GM18498 (cell line): ENCODE data around the gene ZFYVE19.
A peak's percentile ranks its signal among the peaks of the same experiment; 100 is the strongest.

Source experiments
- ATAC-seq: cut with Tn5 transposase; IDR thresholded peaks from one replicate; pipeline ENCODE4 v1.9.1; 2021; ENCODE audit warnings: mild to moderate bottlenecking, moderate library complexity; ENCODE audit not compliant: unreplicated experiment

Gene ZFYVE19

DNA sequence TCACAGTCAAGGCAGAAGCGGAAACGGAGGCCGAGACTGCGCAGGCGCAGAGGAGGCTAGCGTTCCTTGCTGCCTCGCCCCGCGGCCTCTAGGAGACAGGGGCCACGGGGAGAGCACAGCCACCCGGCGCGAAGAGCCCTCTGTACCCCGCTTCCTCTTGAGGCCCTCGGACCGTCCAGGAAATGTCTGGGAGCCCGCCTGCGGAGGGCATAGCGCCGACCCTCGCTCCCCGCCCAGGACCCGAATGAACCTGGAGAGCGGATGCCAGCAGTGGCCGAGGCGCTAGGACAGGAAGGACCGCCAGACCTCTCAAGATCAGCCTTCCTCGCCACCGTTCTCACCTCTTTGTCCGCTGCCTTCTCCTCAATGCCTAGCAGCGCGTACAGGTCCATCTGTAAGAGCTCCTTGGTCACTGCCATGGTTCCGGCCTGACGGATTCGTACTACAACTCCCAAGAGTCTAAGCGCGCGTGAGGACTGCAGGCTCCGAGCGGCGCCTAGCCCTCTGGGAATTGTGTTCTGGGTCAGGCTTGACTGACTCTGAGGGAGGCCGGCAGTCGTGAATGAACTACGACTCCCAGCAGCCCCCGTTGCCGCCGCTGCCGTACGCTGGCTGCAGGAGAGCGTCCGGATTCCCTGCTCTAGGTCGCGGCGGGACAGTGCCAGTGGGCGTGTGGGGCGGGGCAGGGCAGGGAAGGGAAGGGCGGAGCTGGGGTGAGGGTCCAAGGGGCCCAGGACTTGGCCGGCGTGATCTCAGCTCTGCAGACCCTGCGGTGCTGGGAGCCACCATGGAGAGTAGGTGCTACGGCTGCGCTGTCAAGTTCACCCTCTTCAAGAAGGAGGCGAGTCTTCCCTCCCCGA, at the start of gene ZFYVE19, which contains the start of gene DNAJC17:
TSS of gene ZFYVE19 (plus strand) at position 62 of the 860 bp plus-strand sequence. CDS start at position 563, 501 bp downstream.
TSS of gene DNAJC17 (minus strand) at position 446 of the 860 bp plus-strand sequence. CDS start at position 419, 27 bp downstream.
- peak; percentile 94 for ATAC-seq

- ATAC-seq, result no peak
These were observed 46.9 kb upstream of the ZFYVE19 start for GRCh38 chr15:40759961-40760360.

DNA sequence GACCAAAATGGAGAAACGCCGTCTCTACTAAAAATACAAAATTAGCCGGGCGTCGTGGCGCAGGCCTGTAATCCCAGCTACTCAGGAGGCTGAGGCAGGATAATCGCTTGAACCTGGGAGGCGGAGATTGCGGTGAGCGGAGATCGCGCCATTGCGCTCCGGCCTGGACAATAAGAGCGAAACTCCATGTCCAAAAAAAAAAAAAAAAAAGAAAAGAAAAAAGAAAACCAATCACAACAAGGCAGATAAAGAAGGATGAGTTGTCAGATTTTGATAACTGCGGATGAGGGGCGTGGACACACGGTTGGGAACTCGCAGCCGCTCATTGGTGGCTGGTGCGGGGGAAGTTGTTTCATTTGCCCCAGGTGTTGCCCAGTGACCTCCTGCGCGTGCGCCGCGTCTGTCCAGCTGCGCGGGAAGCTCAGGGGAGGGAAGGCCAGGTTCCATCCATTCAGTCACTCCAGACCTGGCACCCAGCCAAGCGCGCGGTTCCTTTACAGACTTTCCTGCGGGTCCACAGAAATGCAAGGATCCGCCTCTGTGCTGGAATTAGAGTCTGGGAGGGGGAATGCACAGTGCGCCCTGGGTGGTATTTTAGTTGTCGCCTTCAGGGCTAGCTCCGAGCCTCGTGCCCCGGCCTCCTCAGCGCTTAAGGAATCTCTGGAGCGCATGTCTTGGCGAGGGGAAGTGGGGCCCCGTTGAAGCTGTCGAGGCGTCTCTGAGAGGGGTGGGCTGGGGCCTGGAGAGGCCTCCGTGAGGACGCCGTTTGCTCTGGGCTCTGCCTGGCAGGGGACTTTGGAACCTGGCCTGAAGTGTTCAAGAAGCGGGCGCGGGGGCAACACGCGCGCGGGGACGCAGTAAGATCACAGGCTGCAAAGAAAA, 43.7 kb upstream of the ZFYVE19 start:
- ATAC-seq, result no peak

DNA sequence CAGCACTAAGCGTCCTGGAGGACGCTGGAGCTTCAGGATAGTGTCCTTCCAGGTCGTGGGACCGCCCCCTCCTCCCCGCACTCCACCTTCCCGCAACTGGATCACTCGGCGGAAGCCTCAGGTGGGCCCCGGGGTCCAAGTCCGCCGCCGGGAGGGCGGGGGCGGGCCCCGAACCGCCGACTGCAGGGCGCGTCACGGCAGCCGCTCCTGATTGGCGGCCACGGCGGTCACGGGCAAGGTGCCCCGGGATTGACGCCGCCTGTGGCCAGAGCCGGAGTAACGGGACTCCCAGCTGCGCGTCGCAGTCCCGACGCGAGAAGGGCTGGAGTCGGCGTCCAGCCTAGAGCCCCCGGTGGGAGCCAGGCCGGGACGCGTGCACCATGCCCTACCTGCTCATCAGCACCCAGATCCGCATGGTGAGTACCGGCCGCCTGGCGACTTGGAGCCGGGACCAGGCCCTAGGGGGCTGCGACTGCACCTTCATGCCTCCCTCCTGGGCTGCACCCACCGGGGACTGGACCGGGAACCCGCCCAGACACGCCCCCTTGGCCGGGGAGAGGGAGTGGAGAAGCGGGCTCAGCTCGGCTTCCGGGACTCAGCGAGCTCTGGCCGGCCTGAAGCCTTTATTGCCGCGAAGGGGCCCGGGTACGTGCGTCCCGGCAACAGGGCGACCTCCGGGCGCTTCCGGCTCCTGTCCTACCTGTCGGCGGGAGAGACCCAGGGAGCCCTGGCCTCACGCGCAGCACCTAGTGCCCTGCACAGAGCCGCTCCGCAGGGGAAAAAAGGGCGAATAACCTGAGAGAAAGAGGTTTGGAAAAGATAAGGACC, 42.9 kb upstream of the ZFYVE19 start, which contains the start of gene GCHFR:
TSS of gene GCHFR (plus strand) at position 268 of the 828 bp plus-strand sequence. CDS start at position 381, 113 bp downstream.
- ATAC-seq, result peak; percentile 62

DNA sequence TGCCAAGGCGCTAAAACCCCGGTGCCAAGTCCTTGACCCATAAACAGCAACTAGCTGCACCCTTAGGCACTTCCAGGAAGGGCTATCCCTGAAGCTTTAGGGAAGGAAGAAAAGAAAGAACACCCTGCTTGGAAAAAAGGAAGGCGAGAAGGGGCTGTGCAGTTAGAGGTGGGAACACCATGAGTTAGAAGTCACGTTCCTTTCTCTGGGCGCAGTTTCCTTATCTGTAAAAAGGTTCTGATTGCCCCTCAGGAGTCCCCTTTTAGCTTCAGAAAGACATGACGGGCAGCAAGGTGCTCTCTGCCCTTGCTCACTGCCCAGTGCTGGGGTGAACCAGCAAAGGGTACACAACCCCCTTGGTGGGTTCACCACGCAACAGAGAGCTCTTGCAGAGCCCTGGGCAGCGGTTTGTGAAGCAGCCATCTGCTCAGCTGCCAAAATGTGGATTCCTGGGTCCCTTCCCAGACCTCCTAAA, 42.2 kb upstream of the ZFYVE19 start:
- no peak for ATAC-seq

- no peak for ATAC-seq
These were observed 40.6 kb upstream of the ZFYVE19 start for GRCh38 chr15:40766194-40766815.

DNA sequence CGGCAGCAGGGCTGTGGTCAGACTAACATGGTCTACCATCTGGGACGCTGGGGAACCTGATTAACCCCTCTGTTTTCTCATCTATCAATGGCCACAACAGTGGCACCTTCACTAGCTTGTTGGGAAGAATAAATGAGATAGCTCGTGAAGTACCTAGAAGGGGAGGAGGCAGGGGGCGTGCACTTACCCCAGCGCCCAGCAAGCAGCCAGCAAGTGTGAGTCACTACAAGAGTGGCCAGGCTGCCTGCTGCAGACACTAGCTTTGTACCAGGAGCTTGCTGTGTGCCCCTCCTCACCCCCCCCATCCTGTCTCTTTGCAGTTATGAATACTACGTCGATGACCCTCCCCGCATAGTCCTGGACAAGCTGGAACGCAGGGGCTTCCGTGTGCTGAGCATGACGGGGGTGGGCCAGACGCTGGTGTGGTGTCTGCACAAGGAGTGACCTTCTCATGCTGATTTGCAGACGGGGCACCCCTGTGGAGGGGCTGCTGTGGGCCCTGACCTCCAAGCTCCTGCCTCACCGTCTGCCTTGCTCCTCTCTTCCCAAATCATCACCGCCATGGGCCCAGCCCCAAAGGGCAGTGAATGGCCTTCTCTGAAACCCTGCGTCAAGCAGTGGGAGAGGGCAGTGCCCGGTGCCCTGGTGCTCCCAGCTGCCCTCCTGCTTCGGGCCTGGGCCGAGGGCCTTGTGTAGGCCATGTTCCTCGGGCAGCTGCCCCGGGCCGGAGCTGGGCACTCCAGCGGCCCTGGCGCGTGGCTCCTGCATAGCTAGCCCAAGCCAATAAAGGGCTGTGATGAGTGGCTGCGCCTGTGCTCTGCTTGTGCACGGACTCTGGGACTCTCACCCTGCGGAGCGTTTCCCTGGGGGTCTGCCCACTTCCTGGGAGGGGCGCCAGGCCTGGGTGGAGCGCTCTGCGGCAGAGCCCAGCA, 39.7 kb upstream of the ZFYVE19 start:
- ATAC-seq, result no peak

DNA sequence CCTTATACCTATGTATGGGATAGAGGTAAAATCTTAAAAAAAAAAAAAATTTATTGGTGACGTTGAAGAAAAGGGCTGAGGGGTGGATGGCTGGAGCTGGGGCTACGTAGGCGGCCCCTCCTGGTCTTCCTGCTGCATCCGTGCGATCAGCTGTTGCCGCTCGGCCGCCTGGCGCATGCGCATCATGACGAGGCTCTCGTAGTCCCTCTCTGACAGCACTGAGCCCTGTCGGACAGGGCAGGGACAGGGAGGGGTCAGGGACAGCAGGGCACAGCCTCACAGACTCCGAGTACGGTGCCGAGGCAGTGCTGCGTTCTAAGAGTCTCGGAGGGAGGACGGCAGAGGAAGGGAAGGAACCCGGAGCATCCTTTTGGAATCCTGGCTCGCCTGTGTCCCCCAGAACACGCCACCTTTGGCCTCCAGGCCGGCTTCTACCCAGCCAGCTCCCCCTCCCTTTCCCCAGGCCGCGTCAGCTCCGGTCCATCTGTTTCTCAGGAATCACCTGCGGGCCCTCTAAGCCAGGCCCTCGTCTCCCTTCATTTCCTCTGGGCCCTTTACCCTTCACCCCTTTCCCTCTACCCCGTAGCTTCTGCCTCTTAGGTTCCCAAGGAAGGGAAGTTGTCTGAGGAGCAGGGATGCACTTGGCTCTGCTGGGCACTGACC, 38.9 kb upstream of the ZFYVE19 start:
- ATAC-seq, result no peak

DNA sequence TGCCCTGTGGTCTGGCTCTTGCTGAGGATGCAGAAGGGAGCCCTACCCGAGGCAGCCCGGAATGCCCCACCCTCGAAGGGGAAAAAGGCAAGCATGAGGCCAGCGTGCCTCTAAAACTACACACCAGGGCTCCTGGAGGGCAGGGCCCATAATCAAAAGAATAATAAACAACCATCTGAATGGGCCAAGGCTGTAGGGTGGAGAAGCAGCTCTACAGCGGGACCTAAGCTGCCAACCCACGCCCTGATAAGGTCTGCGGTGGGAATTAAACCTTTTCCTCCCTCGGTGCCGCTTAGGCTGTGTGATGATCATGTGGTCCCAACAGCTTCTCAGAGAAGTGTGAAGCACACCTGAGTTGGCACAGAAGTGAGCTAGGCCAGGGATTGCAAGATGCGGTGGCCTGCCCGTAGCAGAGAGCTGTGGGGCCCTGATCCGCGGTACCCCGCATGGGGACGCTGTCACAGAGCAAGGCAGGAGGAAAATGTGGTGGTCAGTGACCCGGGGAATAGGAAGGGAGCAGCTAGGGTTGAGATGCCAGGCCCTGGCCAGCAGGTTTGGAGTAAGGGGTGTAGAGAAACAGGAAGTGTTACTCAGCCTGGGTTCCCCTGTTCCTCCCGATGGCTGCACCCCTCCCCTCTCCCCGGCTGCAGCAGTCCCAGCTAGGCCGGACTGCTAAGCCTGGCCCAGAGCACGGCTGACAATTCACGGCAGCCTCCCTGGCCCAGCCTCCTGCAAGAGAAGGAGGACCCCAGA, 38.2 kb upstream of the ZFYVE19 start:
- no peak for ATAC-seq

DNA sequence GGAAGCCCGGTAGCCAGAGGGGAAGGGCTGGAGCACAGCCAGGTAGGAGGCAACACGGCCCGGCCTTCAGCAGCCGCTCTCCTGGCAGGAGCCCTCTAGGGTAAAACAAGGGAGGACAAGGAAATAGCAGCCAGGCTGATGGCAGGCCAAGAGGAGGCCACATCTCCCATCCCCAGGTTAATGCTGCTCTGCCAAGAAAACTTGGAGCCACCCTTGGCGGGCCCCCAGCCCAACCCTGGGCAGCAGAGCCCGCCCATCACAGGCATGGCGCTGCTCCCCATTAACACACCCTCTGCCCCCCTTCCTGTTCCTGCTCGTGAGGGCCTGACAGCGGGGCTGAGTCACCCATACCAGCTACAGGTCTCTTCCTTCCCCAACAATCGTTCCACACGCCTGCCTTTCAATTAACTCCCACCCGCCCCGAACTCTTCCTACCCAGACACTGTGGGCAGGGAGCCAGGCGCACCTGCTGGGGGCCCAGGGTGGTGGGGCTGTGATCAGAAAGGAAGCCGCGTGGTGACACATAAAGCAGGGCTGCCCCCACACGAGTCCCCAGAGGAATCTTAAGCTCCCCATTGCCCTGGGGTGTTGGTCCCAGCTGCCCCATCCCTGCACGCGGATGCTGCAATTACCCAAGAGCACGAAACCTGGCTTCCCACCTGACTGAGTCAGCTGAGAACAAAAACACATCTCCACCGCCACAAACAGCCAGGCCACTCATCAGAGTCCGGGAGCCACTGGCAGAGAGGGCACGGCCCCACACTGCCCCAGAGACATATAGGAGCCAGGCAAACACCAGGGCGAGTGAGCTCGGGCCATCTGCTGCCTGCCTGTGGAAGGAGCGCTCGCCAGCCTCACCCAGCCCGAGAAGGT, 37.4 kb upstream of the ZFYVE19 start, which contains the start of gene C15orf62:
TSS of gene C15orf62 (plus strand) at position 707 of the 873 bp plus-strand sequence. CDS start 516 bp downstream, outside the sequence.
- peak; percentile 29 for ATAC-seq

- no peak for ATAC-seq
These were observed 36.7 kb upstream of the ZFYVE19 start for GRCh38 chr15:40770147-40770721.

GRCh38 chr15:40771242-40771641, 35.6 kb upstream of the ZFYVE19 start:
- ATAC-seq, result no peak

GRCh38 chr15:40772014-40772413, 34.9 kb upstream of the ZFYVE19 start:
- ATAC-seq, result no peak

DNA sequence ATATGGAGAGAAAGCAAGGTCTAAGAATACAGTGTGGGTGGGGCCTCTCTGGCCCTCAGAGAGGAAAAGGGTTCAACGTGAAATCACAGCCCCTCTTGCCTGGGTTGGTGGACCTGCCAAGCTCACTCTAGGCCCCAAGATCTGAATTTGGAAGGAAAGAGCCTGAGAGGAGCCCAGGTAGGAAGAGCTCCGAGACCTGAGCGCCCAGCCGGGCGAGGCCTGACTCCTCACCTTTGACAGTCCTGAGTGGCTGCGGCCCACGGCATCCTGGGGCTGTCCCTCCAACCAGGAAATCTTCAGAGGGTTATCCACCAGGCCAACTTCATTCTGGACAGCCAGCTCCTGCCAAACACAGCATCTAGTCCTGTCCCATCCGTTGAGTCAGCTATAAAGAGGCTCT, 33.4 kb upstream of the ZFYVE19 start:
- no peak for ATAC-seq

- ATAC-seq, result no peak
These were observed 33.0 kb upstream of the ZFYVE19 start for GRCh38 chr15:40773902-40774301.

- ATAC-seq, result no peak
These were observed 31.9 kb upstream of the ZFYVE19 start for GRCh38 chr15:40775007-40775406.
